ENCODE measurements around the gene EPHB3.

EPHB3 gene

GRCh38 chr3:184585545-184585944, 24.0 kb downstream of the EPHB3 start:
- Histone ChIP-seq H3K27ac (no peak overlapping the region), H3K36me3 (ENCODE audit: control insufficient read depth, insufficient read depth, low read length) (no peaks in the 10 kb centered on the region), H3K4me1 (no peaks in the 10 kb centered on the region), H3K27me3 (ENCODE audit: control insufficient read depth, insufficient read depth, low read length) (no peaks in the 10 kb centered on the region), H3K4me2 (ENCODE audit: low read length) (no peak overlapping the region), H3K9ac (no peak overlapping the region), H3K4me3 (ENCODE audit: low read depth, low read length) (no peak overlapping the region), H3K9me3 (ENCODE audit: control insufficient read depth, low read length) (no peaks in the 10 kb centered on the region), H3K79me2 (no peaks in the 10 kb centered on the region), H2AFZ (no peak overlapping the region)
- TF ChIP-seq CTCF (IDR thresholded peaks at IDR 0.05) = no peak

GRCh38 chr3:184586851-184587250, 25.3 kb downstream of the EPHB3 start:
- H2AFZ ChIP-seq = no peak overlapping the region
- H3K27ac ChIP-seq = no peak overlapping the region
- TF ChIP-seq CTCF (IDR thresholded peaks at IDR 0.05) = no peak
- no peak overlapping the region for H3K9ac ChIP-seq
- H3K4me1 ChIP-seq = no peaks in the 10 kb centered on the region
- H3K9me3 ChIP-seq (ENCODE audit: control insufficient read depth, low read length) = no peaks in the 10 kb centered on the region
- H3K4me2 ChIP-seq (ENCODE audit: low read length) = no peak overlapping the region
- no peaks in the 10 kb centered on the region for H3K36me3 ChIP-seq (ENCODE audit: control insufficient read depth, insufficient read depth, low read length)
- no peaks in the 10 kb centered on the region for H3K27me3 ChIP-seq (ENCODE audit: control insufficient read depth, insufficient read depth, low read length)
- H3K4me3 ChIP-seq (ENCODE audit: low read depth, low read length) = no peak overlapping the region
- H3K79me2 ChIP-seq = no peaks in the 10 kb centered on the region

- Histone ChIP-seq H3K4me3 (ENCODE audit: low read depth, low read length) (no peak overlapping the region), H3K79me2 (no peaks in the 10 kb centered on the region), H2AFZ (no peak overlapping the region), H3K9me3 (ENCODE audit: control insufficient read depth, low read length) (no peaks in the 10 kb centered on the region), H3K4me1 (no peaks in the 10 kb centered on the region), H3K36me3 (ENCODE audit: control insufficient read depth, insufficient read depth, low read length) (no peaks in the 10 kb centered on the region), H3K9ac (no peak overlapping the region), H3K27ac (no peak overlapping the region), H3K27me3 (ENCODE audit: control insufficient read depth, insufficient read depth, low read length) (no peaks in the 10 kb centered on the region), H3K4me2 (ENCODE audit: low read length) (no peak overlapping the region)
- TF ChIP-seq CTCF (IDR thresholded peaks at IDR 0.05) = no peak
Observed at GRCh38 chr3:184588776-184589175, 27.2 kb downstream of the EPHB3 start.

GRCh38 chr3:184590795-184591194, 29.2 kb downstream of the EPHB3 start:
- H3K4me3 ChIP-seq (ENCODE audit: low read depth, low read length) = no peak overlapping the region
- H3K27me3 ChIP-seq (ENCODE audit: control insufficient read depth, insufficient read depth, low read length) = no peaks in the 10 kb centered on the region
- no peaks in the 10 kb centered on the region for H3K79me2 ChIP-seq
- H3K9me3 ChIP-seq (ENCODE audit: control insufficient read depth, low read length) = no peaks in the 10 kb centered on the region
- H2AFZ ChIP-seq = no peak overlapping the region
- no peak for TF ChIP-seq CTCF (IDR thresholded peaks at IDR 0.05)
- no peak overlapping the region for H3K9ac ChIP-seq
- H3K36me3 ChIP-seq (ENCODE audit: control insufficient read depth, insufficient read depth, low read length) = no peaks in the 10 kb centered on the region
- H3K4me1 ChIP-seq = no peaks in the 10 kb centered on the region
- no peak overlapping the region for H3K4me2 ChIP-seq (ENCODE audit: low read length)
- no peak overlapping the region for H3K27ac ChIP-seq

GRCh38 chr3:184591789-184592188, 30.2 kb downstream of the EPHB3 start:
- Histone ChIP-seq H3K4me3 (ENCODE audit: low read depth, low read length) (no peak overlapping the region), H3K4me1 (no peaks in the 10 kb centered on the region), H3K27ac (no peak overlapping the region), H3K27me3 (ENCODE audit: control insufficient read depth, insufficient read depth, low read length) (no peaks in the 10 kb centered on the region), H2AFZ (no peak overlapping the region), H3K4me2 (ENCODE audit: low read length) (no peak overlapping the region), H3K9me3 (ENCODE audit: control insufficient read depth, low read length) (no peaks in the 10 kb centered on the region), H3K36me3 (ENCODE audit: control insufficient read depth, insufficient read depth, low read length) (no peaks in the 10 kb centered on the region), H3K79me2 (no peaks in the 10 kb centered on the region), H3K9ac (no peak overlapping the region)
- TF ChIP-seq CTCF (IDR thresholded peaks at IDR 0.05) = no peak

Measured in parathyroid adenoma (tissue), 2 donors.